ENCODE data around the gene C5. TPM values are rescaled to one million over a fixed set of nuclear protein-coding genes. Genes with fewer than 3 reads are reported as not detected.

The C5 gene
- total RNA-seq, 1 experiment from 2014 or later: 0.74 TPM

DNA sequence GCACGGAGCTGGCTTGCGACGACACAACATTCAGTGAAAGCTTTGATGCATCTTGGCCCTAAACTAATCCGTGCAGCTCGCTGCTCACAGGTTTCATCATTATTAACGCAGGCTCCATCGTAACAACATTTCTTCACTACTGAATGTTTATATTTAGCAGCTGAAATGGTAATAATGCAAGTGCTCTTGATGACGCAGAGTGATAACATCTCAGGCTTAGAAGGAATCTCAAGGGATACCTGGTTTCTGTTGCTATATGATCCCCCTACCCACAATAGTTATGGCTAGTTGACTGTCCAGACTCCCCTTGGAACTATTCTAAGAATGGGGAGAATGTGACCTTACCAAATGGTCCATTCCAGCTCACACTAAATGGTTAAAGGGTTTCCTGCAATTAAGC, 36.2 kb downstream of the C5 start:
- Histone ChIP-seq H3K27me3 (ENCODE audit: insufficient read depth, low read length) (no peaks in the 10 kb centered on the region), H3K79me1 (ENCODE audit: insufficient read depth, low read depth, low read length, poor library complexity, severe bottlenecking) (no peaks in the 10 kb centered on the region), H3K23ac (ENCODE audit: insufficient read length, low read depth, low read length) (no peak overlapping the region), H2BK20ac (ENCODE audit: low read depth, low read length, poor library complexity, severe bottlenecking) (no peak overlapping the region), H2BK12ac (ENCODE audit: insufficient read length, low read depth, low read length) (no peak overlapping the region), H3K27ac (ENCODE audit: insufficient read length, low read depth, low read length) (no peak overlapping the region), H3K4ac (ENCODE audit: low read depth, low read length) (no peak overlapping the region), H4K20me1 (ENCODE audit: control insufficient read depth, insufficient read depth, insufficient read length) (no peaks in the 10 kb centered on the region), H2BK5ac (ENCODE audit: insufficient read length, low read length) (no peak overlapping the region), H2AK5ac (ENCODE audit: insufficient read length, low read length) (no peak overlapping the region), H3K14ac (ENCODE audit: insufficient read depth, low read length) (no peak overlapping the region), H3K79me2 (ENCODE audit: insufficient read depth, low read length) (no peaks in the 10 kb centered on the region), H2BK120ac (ENCODE audit: low read depth, low read length, poor library complexity, severe bottlenecking) (no peak overlapping the region), H2AFZ (ENCODE audit: low read length) (no peak overlapping the region), H4K8ac (replicated peaks; ENCODE audit: insufficient read length, low read depth, low read length) (no peak overlapping the region), H3T11ph (ENCODE audit: low read length) (no peak overlapping the region), H4K5ac (ENCODE audit: insufficient read length, low read depth, low read length) (no peak overlapping the region), H2BK15ac (ENCODE audit: low read depth, low read length) (no peak overlapping the region), H3K9me3 (ENCODE audit: control insufficient read depth, low read depth, low read length) (no peaks in the 10 kb centered on the region), H3K56ac (ENCODE audit: insufficient read length, low read depth, low read length) (no peak overlapping the region), H3K23me2 (ENCODE audit: insufficient read length, low read depth, low read length, poor library complexity, severe bottlenecking) (no peaks in the 10 kb centered on the region), H3K9ac (ENCODE audit: extremely low read depth, insufficient read length, low read length) (no peak overlapping the region), H3K18ac (ENCODE audit: insufficient read length, low read depth, low read length) (no peak overlapping the region), H3K4me2 (ENCODE audit: insufficient read depth, insufficient read length, low read length) (no peak overlapping the region), H3K4me1 (ENCODE audit: insufficient read depth, low read length) (no peaks in the 10 kb centered on the region; the same call in 1 of the 2 replicates), H4K91ac (ENCODE audit: insufficient read length, low read depth, low read length) (no peak overlapping the region)
- H3K27me3 Mint-ChIP-seq (ENCODE audit: low read depth): peaks cover 4% of the 10 kb centered on the region
- H3K4me1 Mint-ChIP-seq: peaks cover 2 to 3% of the 10 kb centered on the region in 2 experiments; a peak in 2 of 4 replicates
- no peak for DNase-seq
- no peaks in the 10 kb centered on the region for H3K9me3 Mint-ChIP-seq
- H3K27ac Mint-ChIP-seq: no peak overlapping the region
- no CpG with 5 or more reads among the region's 8 CpGs for WGBS (ENCODE audit: extremely low coverage, insufficient read length, low lambda C conversion rate)
- no peak for TF ChIP-seq CTCF (conservative IDR thresholded peaks at IDR 0.05)
- H3K36me3 Mint-ChIP-seq (ENCODE audit: insufficient read depth in 1 of 3, low read depth in 3 of 3): no peaks in the 10 kb centered on the region
- no peak overlapping the region for H3K4me3 Mint-ChIP-seq

Data from H9 (cell line).